IPS-NIHi7 (cell line): Measurements from ENCODE around the gene KIF3A.
A peak's percentile ranks its signal among the peaks of the same experiment; 100 is the strongest.

ENCODE experiments used
- DNase-seq: peaks from one replicate; pipeline ENCODE4 v3.0.0; 2012; ENCODE audit warnings: mixed read lengths; ENCODE audit errors: extremely low spot score

The KIF3A gene

DNA sequence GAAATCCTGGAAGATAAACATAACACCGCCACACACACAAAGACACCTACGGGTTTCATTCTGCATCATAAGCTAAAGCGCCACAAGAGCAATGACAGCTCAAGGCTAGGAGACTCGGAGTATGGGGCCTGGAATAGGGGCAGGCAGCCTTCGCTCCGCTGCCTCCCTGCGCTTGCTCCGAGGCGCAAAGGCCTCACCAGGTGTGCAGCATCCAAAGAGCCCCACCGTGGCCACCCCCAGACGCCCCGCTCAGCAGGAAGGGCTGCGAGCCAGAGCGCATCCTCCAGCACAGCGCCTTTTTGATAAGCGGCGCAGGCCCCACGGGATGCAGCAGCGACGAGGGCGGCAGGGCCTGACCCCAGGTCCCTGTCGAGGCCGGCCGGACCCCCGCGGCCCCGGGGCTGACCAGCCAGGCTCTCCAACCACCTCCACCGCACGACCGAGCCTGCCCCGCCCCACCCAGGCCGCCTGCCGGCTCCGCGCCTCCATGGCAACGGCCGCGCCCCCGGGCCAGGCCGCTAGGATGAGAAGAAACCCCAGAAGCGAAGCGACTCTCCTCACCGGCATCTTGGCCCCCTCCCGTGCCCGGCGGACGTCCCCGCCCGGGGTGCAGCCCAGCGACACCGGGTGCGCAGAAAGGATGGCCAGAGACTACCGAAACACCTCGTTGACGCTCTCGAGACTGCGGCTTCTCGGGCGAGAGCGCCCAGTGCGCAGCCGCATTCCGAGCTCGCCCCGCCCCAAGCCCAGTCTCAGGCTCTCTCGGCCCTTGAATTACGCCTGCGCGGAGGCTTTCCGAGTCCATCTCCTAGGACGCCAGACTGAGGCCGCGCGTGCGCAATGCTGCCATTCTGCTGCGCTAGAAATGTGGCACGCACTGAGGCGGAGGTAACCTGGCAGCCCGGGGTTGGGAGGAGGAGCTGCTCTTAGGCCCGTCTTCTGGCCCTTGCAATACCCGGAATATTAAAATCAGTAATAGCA lies at the start of gene KIF3A:
Gene KIF3A, minus strand, starts transcription at position 694 of the 981 bp plus-strand sequence. Its CDS starts 127 bp downstream, at position 567.
- DNase-seq, result peak; percentile 100

DNA sequence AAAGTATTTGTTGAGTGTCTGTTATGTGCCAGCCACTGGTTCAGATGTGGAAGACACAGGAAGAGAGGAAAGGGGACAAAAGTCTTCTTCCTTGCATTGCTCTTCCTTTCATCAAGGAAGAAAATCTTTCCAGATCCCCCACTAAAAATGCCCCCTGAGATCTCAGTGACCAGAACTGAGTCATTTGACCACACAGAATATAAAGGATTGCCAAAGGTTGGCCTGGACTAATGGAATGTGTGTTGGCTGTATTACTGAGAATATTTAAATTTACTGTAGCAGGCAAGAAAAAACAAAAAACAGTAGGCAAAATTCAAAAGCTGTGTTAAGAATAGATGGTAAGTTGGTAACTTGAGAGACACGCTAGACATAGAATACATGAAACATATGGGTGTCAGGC lies 49.7 kb upstream of the KIF3A start:
- DNase-seq, result no peak

DNA sequence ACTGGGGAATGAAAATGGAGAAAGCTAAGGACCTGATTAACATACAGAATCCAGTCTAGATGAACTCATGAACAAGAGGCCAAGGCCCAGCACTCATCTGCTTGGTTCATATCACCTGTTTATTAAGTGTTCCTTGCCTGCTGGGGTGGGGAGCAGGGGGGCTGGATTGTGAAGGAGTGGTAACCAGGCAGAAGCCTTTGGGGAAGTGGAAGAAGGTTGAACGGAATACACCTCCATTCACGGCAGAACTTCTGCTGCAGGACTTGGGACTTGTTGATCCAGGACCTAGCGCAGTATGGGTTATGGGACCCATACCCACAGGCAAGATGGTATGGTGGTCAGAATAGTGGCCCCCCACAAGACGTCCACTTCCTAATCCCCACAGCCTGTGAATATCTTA lies 48.5 kb upstream of the KIF3A start:
- no peak for DNase-seq

DNA sequence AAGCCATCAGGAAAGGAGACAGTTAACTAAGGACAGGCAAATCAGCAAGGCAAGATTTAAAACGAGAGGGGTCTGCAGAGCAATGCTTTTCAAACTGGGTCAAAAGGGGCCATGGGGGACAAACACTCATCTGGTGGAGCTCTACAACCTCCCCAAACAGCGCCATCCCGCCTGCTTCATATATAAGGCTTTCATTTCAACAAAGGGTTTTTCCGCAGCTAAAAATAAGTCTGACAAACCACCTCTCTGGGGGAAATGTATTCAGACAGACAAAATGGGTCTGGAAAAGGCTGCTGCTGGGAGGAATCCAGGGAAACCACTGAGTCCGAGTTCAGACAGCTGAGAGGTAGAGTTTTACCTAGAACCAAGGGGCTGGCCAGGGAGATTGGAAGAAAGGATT lies 48.0 kb upstream of the KIF3A start:
- no peak for DNase-seq

DNA sequence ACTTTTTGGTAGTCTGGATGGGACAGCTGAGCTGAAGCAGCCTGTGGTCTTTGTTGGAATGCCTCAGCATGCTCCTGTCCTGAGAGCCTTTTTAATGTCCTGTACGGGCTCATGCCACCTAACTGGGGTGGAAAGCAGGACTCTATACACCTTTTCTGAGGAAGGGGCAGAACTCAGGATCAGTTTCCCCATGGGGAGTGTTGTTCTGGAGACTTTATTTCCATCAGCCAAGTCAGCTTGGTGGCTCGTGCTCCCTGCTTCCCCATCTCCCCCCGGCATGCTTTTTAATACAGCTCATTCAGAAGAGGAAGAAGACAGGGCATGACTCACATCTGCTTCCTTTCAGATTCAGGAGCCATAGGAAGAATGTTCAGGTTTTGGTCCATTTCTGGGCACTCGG lies 44.8 kb upstream of the KIF3A start:
- DNase-seq, result no peak

DNA sequence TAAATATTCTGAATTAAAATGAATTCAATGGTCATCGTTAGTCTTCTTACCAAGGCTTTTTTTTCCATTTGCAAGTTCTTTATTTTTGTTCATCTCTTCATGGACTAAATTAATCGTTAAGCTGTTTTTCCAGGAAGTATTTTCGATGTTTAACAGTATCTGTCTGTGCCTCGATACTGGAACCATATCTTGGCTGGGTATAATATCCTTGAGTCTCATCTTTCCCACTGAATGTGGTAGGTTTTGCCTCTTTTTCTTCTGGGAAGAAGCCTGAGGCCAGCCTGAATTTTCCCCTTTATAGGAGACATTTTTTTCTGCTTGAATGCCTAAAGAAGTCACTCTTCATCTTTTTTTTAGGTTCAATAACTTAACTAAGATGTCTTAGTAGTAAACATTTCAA lies 43.7 kb upstream of the KIF3A start:
- DNase-seq, result no peak

DNA sequence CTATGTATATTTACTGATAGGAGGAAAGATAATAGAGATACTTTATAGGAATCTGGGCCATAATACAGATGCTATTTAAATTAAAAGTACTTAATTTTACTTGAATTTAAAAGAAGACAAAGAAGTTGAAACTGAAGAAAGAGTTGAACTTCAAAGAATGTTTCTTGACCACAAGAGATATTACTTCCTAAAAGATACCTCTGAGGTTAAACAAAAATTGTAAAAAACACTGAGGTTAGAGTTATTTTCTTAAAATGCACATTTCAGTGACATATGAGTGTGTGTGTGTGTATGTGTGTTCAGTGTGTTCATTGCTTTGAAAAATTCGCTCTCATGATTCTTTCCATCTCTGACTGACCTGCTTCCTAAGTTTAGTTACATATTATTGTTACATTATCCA lies 43.2 kb upstream of the KIF3A start:
- DNase-seq, result no peak

DNA sequence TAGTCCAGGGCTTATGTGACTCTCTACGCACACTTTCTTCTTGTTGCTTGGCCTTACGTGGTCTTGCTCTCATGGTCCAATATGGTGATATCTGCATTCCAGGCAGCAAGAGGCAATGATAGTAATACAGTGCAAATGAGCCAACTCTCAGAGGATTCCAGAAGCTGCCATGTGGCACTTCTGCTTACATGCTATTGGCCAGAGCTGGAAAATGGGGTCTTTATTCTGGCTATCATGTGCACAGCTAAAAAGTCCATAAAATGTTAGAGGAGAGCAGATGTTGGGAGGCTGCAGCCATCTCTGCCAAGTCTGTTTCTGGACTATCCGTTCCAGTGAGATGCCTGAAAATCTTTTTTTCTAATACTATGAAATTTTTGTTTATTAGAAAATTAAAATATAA lies 42.6 kb upstream of the KIF3A start:
- DNase-seq, result no peak

DNA sequence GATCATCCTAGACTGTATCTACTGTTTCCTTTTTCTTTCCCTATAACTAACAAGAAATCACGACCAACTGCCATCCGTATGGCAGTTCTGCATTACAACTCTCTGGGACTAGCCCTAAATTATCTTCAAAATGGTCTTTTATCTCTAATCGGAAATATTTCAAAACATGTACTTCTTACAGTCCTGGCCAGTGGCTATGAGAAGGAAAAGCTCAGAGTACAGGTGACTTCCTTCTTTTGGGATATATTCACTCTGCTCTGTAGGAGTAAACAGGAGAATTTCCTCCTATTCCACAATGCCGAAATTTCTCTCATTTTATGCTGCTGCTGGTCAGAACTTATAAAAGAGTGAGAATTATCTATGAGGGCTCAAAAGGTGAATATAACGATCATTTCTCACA lies 41.5 kb upstream of the KIF3A start:
- DNase-seq, result no peak

DNA sequence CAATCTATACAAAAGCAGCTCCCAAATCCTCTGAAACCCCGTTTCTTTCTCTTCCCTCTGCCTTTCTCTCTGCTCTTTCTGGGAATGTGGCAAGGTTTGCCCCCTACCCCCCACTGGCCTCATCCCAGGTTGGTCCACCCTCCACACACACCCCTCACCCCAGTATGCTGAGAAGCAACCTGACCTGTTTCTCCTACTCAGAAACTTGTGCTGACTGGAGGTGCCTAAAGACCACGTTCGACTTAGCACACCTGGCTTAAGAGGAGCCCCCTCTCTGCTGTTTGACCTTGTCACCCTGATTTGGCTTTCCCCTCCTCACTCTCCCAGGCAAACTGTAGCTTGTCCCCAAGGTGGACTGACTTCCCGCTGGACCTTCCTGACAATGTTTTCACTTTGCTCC lies 40.8 kb upstream of the KIF3A start:
- DNase-seq, result no peak

DNA sequence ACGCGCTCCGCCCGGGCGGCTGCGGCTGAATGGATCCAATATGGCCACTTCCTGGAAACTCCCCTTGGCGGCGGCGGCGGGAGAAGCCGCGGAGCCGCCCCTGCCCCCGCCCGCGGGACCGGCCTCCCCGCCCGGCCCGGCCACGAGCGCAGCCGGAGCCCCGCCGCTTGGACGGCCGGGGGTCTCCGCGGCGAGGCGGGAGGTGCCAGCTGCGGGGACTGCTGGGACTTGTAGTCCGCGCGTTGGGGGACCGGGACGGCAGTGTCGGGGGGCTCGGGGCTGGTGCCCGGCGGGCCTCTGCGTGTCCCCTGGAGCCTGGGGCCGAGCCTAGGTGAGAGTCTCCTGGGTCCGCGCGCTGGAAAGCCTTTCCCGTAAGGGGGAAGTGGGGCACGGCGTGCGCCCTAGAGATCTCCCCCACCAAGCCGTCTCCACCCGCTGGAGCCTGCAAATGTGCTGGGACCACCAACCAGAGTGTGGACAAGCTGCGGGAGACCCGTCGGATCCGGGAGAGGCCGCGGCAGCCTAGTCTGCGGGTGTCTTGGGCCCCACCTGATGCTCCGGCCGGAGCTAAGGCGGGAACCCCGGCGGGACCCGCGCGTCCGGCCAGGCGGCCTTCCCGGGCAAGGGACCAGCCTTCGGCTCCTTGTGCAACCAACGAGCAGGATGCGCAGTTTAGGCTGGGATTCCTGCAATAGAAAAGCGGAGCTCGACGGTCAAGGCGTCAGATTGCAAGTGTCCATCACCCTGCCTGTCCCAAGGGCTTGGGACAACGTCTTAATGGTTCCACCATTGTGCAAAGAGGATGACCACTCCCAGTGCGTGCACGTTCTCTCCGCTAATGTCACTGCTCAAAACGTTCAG lies 40.1 kb upstream of the KIF3A start, which contains the start of gene SEPTIN8:
Gene SEPTIN8, minus strand, starts transcription at position 31 of the 861 bp plus-strand sequence. CDS start 102 bp downstream, outside the sequence.
- peak; percentile 64 for DNase-seq

DNA sequence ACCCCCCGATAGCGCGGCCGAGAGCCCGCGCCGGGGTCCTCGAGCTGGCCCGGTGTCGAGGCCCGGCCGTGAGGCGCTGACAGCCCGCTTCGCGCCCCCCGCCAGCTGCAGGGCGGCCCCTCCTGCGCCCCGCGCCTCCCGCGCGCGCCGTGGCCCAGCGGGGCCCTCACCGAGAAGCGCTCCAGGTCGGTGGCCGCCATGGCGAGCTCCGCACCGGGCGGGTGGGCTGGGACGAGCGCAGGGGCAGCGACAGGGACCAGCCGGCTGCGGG lies 39.5 kb upstream of the KIF3A start:
- no peak for DNase-seq

DNA sequence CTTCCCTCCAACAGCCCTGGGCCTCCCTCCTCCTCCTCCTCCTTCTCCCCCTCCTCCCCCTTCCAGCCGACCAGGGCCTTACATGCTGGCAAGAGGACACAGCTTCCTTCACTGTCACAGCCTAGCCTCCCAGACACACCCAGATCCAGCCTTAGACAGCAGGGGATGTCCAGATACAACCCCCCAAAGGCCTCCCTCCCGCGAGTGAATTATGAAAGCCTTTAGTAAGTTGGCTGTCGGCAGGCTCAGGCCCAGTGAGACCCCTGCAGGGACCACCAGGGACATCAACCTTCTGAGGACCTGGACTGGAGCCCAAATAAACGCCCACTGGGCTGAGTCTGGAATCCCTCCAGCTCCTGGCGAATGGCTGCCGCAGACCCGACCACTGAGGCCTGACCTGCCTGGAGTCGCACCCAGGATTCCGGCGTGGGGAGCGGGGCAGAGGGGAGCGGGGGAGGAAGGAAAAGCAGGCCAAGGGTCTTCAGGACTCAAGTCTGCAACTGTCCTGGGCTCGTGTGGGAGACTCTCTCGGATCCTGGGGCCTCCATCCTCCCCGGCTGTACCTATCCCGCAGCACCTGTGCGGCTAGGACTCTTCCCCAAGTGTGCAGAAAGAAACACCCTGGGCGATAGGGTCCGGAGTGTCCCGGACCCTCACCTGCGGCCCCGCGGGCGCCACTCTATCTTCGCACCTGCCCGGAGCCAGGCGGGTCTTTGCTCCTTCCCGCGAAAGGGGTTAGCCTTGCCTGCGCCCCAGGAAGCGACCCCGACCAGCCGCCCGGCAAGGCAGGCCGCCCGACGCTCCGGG lies 39.0 kb upstream of the KIF3A start:
- DNase-seq, result peak; percentile 36

DNA sequence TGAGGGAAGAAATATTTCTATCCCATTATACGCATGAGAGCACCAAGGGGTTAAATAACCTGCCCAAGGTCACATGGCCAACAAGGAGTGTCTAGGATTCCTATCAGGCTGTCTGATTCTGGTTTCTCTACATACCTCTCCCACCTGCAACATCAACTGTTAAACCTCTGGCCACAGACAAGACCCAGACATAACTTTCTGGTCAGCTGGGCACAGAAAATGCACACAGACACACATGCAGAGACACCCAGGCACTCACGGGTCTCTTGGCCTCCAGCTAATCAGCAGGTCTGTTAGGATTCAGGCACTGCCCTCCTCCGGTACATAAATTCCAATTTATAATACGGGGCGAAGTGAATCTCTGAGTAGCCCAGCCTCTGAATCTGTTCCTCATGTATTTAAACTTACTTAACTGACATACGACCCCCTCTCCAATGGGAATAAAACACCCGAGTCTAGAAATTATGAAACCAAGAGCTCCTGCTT lies 38.2 kb upstream of the KIF3A start:
- no peak for DNase-seq

DNA sequence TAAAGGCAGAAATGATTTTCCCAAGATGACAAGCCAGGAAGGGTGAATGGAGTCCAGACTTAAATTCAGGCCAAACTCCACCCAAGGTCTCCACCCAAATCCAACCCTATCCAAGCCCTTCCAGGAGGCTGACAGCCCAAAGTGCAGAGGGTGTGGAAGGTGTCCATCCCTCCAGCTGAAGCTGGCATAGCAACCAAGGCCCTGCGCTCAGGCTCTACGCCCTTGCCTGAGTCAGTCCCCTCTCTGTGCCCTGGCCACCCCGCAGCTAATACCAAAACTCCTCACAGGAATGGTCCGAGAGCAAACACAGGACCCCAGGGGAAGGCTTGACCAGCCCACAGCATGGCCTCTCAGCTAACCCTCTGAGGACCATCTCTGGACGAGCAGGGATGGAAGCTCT lies 37.5 kb upstream of the KIF3A start:
- DNase-seq, result no peak

DNA sequence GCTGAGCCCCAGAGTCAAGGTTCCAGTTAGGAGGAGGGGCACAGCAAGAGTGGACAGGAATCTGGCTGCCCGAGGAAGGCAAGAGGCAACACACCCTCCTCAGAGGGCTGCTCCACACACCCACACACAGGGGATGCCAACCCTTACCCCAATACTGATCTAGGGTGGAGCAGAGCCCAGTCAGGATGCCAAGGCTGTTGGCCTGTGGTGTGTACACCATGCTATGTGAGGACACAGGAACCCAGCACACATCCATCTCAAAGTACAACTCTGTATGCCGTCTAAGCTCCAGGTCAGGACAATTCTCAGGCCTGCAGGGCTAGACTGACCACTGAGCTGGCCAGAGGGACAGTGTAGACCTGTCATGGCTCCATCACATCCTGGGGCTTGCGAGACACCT lies 37.1 kb upstream of the KIF3A start:
- no peak for DNase-seq

DNA sequence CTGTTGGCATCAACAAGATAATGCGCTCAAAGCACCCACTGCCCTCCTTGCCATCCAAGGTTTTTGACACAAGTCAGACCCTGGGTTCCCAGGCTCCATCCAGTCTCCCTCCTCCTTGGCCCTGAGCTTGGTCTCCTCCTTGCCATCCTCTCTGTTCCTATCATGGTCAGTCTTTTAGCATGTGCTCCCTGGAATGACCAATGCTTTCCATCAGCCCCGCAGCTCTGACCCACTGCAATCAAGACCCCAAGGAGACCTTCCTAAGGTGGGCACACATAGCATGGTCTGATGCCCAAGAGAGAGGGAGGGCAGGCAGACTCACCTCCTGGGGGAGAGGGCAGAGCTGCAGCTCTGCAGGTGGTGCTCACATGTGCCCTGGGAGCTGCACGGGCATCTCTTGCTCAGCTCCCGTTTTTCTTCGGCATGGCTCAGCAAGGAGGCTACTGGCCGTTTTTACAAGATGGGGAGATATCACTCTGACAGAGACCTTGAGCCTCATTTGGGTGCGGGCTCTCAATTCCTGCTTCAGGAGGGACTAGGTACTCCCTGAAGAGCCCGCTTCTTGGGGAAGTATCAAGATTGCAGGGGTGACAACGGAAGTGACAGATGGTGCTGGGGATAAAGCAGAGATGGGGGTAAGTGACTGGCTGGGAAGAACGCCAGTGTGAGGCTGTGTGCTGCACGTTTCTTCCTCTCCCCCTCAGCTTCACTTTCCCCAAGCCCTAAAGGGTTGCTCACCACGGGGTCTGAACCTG lies 36.4 kb upstream of the KIF3A start:
- DNase-seq, result no peak

DNA sequence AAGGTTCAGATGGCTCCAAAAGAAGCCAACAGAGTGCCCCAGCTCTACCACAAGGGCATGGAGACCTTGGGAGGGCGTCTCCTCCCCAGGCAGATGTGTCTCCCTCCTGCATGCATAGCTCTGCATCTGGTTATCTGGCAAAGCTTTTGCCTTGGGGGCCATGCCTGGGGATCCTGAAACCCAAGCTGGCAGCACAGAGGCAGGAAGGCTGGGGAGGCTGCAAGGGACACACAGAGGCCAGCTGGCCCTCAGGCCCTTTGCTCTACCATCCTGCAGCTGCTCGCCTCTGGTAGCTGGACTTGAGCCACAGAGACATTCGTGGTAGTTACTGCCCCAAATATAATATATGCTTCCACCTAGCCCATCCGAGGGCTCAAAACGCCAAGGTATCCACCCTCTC lies 35.8 kb upstream of the KIF3A start:
- no peak for DNase-seq

DNA sequence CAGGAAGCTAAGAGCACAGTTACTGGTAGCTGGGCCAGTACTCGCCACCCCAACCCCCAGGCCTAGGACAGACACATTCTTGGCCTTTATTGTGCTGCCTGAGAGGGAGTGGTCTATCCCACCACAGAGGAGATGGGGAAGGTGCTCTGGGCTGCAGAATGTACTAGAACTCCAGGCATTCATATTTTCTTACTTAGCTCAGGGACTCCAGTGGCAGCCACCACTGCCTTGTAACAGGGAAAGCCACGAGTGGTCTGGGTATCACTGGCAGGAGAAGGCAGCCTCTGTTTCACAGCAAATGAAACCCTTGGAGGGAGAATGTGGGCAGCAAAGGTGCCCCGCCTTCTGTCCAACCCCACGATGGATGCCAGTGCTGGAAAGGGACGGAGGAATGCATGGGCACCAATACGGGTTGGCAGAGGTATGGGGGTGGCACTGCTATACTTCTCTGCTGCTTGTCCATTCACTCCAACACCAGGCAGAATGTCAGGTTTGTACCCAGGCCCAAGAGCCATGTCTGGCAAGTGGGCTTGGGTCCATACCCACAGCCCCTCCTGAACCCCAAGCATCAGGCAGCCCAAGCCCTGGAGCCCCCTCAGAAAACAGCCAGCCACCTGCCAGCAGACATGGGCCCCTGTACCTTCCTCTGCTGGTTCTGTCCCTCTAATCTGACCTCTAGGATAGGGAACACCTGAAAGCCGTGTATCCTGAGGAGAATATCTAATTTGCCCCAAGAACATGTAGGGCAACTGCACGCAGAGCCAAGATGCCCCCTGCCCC lies 35.1 kb upstream of the KIF3A start:
- no peak for DNase-seq

DNA sequence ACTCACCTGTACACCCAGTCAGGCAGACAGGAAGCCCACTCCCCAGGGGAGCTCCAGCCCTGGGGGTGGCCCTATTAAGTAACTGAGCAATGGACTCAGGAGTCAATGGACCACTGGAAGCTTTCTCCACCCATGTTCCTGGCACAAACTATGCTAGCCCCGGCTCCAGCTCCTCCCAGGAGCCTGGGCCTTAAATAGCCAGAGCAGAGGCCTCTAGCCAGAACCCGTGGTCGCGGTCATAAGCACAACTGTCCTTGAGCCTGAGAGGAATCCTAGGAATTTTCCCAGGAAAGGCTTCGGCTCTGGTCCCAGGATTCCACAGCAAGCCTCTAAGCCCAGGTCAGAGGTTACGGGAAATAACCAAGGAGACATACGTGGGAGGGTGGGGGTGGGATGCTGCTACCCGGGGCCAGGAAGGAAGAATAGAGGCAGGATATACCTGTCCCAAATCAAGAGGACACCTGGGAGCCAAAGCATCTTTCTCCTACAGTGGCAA lies 34.2 kb upstream of the KIF3A start:
- DNase-seq, result peak; percentile 65
